HG03139 (cell line): Measurements from ENCODE around the gene MEGF8.

Experiments used
- ATAC-seq: cut with Tn5 transposase; IDR thresholded peaks from one replicate; pipeline ENCODE4 v1.9.1; 2021; ENCODE audit not compliant: unreplicated experiment

The MEGF8 gene

DNA sequence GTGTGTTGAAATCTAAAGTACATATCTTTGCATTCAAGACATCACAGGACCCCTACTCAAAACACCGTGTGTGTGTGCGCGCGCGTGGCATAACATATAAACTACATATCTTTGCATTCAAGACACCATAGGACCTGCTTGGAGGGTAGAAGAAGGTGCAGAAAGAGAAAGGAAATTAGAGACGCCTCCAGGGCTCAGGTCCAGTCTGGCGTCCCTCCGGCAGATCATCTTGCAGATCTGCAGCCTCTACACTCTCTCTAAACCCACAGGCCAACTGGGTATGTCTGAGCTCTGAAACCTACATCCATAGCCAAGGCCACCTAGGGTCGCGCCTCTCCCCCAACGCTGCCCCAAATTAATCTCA lies 22.4 kb upstream of the MEGF8 start:
- ATAC-seq, result no peak

DNA sequence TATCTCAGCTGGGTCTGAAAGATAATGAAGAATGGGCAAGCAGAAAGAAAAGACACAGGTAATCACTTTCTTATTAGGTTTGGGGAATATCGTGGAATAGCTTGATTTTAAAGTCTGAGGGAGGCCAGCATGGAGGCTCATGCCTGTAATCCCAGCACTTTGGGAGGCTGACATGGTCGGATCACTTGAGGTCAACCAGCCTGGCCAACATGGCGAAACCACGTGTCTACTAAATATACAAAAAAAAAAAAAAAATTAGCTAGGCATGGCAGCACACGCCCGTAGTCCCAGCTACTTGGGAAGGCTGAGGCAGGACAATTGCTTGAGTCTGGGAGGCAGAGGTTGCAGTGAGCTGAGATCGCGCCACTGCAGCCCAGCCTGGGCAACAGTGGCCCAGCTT lies 21.6 kb upstream of the MEGF8 start:
- ATAC-seq, result no peak

DNA sequence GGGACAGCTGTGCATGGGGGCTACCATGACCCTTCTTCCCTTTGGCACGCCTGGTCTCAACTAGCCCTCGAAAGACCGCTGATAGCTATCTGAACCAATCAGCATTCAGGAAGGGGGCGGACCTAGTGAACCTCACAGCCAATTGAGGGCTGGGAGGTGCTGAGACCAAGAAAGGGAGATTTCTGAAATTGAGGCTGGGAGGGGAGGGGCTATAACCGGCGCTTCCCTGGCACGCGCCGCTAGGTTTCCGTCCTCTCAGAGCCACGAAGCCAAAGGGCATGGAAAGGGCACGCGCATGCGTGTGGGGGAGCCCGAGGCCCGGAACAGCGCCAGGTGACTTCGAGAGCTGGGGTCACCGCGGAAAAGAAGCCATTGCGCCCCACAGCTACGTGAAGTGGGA lies 18.8 kb upstream of the MEGF8 start:
- ATAC-seq, result no peak

GRCh38 chr19:42309686-42310085 lies 15.7 kb upstream of the MEGF8 start:
- ATAC-seq, result no peak

GRCh38 chr19:42311657-42312056 lies 13.8 kb upstream of the MEGF8 start:
- ATAC-seq, result no peak

DNA sequence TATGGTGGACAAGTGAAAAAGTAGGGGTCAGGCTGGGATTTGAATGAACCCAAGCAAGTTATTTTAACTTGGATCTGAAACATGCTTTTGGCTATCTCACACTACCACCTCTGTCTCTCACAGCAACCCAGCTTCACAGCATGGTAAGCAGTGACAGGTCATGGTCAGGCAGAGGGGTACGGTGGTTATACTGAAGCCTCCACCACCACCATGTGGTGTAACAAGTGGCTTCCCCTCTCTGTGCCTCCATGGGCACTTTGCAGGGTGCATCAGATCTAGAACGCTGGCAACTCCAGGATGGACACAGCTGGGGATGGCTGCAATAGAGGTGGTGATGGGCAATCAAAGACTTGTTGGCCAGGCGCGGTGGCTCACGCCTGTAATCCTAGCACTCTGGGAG lies 13.1 kb upstream of the MEGF8 start:
- ATAC-seq, result no peak

DNA sequence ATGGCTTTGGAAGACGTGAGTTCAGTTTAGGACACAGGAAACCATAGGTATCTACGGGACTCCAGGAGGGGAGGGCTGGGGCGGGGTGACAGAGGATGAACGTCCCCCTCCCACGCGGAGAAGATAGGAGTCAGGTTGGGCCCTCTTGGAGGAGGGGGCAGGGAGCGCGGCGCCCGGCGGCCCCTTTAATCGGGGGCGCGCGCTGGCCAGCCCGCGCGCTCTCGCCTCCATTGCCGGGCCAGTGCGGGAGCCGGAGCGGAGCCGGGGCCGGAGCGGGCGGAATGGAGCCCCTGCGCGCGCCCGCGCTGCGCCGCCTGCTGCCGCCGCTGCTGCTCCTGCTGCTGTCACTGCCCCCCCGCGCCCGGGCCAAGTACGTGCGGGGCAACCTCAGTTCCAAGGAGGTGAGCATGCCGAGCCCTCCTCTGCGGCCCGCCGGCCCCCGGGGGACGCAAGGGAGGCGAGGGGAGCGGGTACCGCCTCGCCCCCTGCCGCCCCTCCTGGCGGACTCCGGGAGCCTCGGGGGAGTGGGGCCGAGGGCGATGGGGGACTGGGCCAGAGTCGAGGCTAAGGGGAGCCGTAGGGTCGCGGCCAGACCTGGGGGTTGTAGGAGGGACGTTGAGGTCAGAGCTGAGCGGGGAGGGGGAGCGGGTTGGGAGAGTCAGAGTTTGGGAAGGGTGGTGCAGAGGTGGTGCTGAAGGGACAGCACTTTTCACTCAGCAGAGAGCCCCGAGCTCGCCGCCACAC lies 12.2 kb upstream of the MEGF8 start, which contains the start of gene TMEM145:
Gene TMEM145 (plus strand): TSS at position 214 of the 744 bp plus-strand sequence. CDS start 68 bp downstream, at position 282.
- no peak for ATAC-seq

DNA sequence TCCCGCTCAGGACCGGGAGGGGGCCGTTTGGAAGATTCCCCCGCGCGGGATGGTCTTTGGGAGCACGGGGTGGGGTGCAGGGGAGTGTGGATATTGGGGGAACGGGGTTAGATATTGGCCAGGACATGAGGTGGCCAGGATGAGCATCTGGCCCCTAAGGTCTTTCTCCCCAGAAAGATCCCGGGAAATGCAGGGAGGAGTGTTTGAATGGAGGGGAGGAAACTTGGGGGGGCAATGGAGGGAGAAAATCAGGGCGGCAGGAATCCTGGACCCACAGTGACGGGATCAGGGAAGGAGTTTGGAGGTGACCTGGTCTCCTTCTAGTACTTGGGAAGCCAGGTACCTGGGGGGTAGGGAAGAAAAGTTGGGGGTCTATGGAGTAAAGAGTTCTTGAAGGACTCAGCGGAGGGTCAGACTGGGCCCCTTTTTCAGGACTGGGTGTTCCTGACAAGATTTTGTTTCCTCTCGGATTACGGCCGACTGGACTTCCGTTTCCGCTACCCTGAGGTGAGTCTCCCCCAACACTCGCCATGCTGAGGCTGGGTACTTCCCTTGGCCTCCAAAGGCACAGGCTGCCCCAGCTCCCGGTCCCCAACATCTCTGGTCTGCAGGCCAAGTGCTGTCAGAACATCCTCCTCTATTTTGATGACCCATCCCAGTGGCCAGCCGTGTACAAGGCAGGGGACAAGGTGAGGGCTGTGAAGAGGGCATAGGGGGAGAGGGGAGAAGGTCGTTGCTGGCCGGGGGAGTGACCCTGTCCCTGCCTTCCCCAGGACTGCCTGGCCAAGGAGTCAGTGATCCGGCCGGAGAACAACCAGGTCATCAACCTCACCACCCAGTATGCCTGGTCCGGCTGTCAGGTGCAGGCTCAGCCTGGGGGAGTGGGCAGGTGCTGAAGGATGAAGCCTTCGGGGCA lies 11.3 kb upstream of the MEGF8 start:
- no peak for ATAC-seq

DNA sequence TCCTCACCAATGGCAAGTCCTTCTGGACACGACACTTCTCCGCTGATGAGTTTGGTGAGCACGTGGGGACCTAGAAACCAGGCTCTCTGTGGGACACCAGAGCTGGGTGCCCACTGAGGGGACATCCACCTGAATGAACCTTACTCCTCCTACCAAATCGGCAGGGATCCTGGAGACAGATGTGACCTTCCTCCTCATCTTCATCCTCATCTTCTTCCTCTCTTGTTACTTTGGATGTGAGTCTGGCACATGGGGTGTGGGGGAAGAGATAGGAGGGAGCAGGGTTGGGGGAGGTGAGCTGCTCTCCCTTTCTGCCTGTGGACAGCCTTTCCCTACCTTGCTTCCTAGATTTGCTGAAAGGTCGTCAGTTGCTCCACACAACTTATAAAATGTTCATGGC lies 10.4 kb upstream of the MEGF8 start:
- no peak for ATAC-seq

DNA sequence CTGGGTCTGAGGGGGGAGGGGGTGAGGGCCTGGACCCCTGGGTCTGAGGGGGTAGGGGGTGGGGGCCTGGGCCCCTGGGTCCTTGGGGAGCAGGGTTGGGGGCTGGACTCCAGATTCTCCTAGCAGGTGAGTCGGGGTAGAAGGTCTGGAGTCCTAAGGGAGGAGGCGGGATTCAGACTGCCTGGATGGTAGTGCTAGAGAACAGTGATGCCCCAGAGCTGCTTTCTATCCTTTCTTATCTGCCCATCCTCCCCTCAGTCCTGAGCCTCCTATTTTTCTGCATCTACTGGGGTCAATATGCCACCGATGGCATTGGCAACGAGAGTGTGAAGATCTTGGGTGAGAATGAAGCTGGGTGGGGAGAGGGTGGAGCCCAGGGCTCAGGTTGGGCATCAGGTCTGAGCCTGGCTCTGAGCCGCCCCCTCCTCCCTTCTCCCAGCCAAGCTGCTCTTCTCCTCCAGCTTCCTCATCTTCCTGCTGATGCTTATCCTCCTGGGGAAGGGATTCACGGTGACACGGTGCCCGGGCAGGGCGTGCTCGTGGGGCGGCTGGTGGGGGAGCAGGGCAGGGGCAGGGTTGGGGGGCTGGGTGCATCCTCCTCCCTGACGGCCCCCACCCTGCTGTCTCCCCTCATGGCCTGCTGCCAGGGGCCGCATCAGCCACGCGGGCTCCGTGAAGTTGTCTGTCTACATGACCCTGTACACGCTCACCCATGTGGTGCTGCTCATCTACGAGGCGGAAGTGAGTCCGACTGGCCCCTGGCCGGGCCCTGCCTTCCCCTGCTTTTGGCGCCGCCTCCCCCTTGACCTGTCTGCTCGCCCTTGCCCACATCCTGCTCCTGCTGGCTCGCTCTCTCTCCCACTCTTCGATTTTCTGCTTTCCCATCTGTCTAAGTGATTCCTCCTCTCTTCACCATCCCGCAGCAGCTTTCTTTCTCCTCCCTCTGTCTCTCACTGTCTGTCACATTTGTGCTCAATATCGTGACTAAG lies 8.9 kb upstream of the MEGF8 start:
- no peak for ATAC-seq

DNA sequence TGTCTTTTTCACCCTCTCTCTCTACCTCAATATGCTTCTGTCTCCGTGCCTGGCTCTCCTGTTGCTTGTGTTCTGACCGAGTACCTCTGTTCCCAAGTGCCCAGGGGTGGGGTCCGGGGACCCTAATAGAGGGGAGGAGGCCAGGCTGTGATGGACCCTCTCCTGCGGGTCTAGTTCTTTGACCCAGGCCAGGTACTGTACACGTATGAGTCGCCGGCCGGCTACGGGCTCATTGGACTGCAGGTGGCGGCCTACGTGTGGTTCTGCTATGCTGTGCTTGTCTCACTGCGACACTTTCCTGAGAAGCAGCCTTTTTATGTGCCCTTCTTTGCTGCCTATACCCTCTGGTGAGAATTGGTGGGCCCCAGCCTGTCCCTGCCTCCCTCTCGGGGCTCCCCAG lies 7.9 kb upstream of the MEGF8 start:
- no peak for ATAC-seq

GRCh38 chr19:42322305-42322704 lies 3.1 kb upstream of the MEGF8 start:
- ATAC-seq, result no peak

DNA sequence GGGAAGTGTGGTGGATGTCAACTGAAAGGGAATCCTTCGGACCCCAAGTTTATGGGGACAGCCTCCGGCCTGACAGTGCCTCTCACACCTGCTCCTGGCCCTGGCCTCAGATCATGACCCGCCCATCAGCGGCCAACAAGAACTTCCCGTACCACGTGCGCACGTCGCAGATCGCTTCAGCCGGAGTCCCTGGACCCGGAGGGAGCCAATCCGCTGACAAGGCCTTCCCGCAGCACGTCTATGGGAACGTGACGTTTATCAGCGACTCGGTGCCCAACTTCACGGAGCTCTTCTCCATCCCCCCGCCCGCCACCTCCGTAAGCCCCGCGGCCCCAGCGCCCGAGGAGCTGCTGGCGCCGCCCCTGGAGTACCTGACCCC lies 2.0 kb upstream of the MEGF8 start:
- ATAC-seq, result no peak

GRCh38 chr19:42323852-42324654 lies 1.4 kb upstream of the MEGF8 start:
- ATAC-seq, result no peak

DNA sequence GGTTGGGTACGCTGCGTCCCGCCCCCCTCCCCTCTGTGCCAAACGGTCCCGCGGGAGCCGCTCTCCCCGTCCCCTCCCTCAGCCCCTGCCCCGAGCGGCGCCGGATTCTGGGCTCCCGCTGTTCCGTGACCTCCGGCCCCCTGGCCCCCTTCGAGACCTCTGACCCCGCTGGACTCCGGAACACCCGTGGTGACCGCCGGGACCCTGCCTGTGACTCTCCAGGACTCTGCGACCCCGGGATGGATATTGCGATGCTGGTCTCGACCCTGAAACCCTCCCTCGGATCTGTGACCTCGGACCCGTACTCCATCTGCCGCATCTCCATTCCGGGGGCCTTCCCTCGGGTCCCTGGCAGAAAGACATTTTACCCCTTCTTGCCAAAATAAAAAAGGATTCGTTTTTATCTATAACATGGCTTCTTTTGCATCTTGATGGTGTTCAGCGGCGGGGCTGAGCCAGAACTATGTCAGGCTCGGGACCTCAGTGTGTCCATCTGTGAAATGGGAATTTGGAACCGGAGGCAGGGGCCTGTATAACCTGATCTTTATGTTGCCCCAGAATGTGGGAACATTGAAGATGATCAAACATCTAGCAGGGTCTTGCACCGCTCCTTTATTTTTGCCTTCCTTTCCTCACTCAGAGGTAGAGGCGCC lies 654 bp upstream of the MEGF8 start:
- ATAC-seq, result no peak

- peak; percentile 18 for ATAC-seq
Measured at GRCh38 chr19:42325896-42326771, 699 bp downstream of the MEGF8 start.

- no peak for ATAC-seq
Measured at GRCh38 chr19:42326969-42327368, 1.5 kb downstream of the MEGF8 start.

DNA sequence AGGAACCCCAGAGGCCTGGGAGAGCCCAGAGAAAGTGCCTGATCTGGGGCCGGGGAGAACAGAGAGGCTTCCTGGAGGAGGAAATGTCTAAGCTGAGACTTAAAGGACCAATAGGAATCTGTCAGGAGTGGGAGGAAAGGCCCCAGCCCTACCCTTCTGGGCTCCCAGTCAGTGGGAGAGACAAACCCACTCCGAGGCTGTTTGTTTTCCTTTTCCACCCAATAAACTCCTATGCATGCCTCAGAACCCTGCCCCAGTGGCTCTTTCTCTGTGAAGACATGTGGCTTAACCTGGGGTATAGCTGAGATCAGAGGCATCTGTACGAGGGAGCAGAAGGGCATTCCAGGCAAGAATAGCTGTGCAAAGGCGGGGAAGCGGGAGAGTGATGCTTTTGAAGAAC lies 1.9 kb downstream of the MEGF8 start:
- ATAC-seq, result no peak

DNA sequence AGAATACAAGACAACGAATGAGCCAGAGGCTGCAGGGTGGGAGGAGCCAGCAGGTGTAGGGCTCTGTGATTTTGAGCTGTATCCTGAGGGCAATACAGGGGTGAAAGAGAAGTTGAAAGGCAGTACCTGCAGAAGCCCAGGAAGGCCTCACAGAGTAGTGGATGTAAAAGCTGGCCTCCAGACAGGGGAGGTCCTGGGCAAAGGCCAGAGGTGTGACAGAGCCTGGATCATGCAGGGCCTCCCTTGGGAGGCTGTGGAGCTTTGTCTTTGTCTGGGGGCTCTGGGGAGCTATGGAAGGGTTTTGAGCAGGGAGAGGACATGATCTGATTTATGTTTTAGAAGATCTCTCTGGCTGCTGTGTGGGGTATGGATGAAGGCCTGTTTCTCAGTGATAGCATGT lies 2.7 kb downstream of the MEGF8 start:
- ATAC-seq, result no peak
